ENCODE measurements around the gene SUN1. TPM values are rescaled to one million over a fixed set of nuclear protein-coding genes. Genes with fewer than 3 reads are reported as not detected.
A peak's percentile ranks its signal among the peaks of the same experiment; 100 is the strongest.
"Not testable (repeated sequence)": the region's sequence is repeated elsewhere in the genome, so short reads cannot be mapped to it uniquely, and the experiment has no call there.

Gene SUN1
- total RNA-seq, 1 donor from 2014 or later = 186 TPM

GRCh38 chr7:846958-847650, 14.8 kb downstream of the SUN1 start:
- DNase-seq; ATAC-seq; intact Hi-C loops (cut with micrococcal nuclease): not testable (repeated sequence)

- DNase-seq; ATAC-seq; intact Hi-C loops (cut with micrococcal nuclease): not testable (repeated sequence)
Measured at GRCh38 chr7:847728-848127, 15.5 kb downstream of the SUN1 start.

DNA sequence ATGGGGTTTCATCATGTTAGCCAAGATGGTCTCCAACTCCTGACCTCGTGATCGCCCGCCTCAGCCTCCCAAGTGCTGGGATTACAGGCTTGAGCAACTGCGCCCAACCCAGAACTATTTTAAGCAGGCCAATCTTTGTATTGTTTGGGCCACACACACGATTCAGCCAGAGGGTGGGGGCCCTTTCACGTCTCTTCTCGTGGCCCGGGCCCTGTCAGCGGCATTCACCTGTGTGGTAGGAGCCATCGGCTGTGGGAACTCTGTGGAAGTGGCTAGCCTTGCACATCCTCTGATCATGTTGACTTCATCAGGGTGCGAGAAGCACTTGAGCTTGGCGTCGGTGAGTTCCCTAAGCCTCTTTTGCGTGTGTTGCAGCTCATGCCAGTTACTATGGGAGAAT, 16.9 kb downstream of the SUN1 start:
- intact Hi-C loops (cut with micrococcal nuclease) = no loop called here

GRCh38 chr7:849781-850180, 17.5 kb downstream of the SUN1 start:
- intact Hi-C loops (cut with micrococcal nuclease) = no loop called here
- ATAC-seq = no peak
- DNase-seq = no peak

More for the DNA sequence above, 16.9 kb downstream of the SUN1 start:
- ATAC-seq = no peak
- no peak for DNase-seq

DNA sequence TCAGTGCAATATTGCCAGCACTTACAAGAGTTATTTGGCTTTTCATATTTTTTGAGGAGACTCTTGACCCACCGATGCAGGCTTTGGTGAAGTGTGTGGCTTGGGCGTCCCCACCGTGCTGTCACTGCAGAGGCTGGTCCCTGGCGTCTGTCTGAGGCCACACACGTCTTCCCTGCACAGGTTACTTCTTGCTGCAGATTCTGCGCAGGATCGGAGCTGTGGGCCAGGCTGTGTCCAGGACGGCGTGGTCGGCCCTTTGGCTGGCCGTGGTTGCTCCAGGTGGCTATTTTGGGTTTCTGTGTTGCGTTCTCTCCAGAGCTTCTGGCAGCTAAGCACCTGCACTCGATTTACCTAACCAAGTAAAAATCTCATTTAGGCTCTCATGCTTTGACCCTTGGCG, 18.9 kb downstream of the SUN1 start:
- peak; percentile 61 for ATAC-seq
- DNase-seq = no peak

GRCh38 chr7:853366-854117, 21.3 kb downstream of the SUN1 start:
- DNase-seq (no peak), ATAC-seq (no peak)
- intact Hi-C loops (cut with micrococcal nuclease) = no loop called here

More for the DNA sequence above, 18.9 kb downstream of the SUN1 start:
- intact Hi-C loops (cut with micrococcal nuclease) = no loop called here

- no peak for DNase-seq
- intact Hi-C loops (cut with micrococcal nuclease) = no loop called here
Measured at GRCh38 chr7:854118-854775, 22.0 kb downstream of the SUN1 start.

GRCh38 chr7:855686-856369, 23.6 kb downstream of the SUN1 start:
- intact Hi-C loops (cut with micrococcal nuclease) = no loop called here
- no peak for DNase-seq
- no peak for ATAC-seq

More at GRCh38 chr7:854118-854775, 22.0 kb downstream of the SUN1 start:
- ATAC-seq = no peak

DNA sequence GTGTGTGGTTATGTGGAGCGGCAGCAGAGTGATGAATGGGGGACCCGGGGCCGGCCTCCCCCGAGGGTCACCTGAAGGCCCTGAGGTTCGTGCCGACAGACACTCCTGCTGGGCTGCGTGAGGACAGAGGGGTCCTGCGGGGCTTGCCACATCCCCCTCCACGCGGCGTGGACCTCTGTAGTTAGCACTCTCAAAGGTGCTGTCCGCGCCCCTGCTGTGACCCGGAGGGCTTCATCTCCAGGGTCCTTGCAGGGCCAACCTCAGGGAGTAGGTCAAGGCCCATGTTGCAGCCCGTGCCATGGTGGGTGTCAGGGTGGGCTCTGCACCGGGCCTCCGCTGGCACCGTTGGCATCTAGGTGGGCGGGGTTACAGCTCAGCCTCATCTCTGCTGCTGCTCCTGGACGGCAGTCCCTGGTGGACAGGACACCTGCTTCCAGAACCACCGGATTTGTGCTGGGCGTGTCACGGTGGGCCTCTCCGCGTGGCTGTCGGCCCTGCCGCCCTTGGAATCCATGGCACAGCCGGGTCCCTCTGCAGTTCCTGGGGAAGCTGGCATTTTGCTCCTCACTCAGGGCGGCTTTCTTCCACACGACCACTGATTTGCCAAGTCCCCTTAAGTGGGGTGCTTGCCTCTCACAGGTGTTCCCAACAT, 24.3 kb downstream of the SUN1 start:
- ATAC-seq = no peak
- DNase-seq = no peak
- intact Hi-C loops (cut with micrococcal nuclease) = no loop called here

DNA sequence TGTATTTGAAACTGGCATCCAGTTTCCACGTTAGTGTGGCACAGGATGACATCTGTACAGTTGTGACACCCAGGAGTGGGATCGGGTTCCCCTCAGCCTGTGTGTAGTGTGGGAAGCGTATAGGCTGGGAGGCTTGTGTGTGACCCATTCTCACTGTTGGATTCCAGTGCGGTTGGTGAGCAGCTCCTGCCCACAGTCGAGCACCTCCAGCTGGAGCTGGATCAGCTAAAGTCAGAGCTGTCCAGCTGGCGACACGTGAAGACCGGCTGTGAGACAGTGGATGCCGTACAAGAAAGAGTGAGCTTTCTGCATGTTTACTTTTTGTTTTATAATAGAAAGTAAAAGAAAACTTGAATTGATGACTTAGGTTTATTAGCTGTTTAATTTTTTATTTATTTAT, 25.4 kb downstream of the SUN1 start:
- ATAC-seq = no peak
- intact Hi-C loops (cut with micrococcal nuclease) = no loop called here
- DNase-seq = no peak

DNA sequence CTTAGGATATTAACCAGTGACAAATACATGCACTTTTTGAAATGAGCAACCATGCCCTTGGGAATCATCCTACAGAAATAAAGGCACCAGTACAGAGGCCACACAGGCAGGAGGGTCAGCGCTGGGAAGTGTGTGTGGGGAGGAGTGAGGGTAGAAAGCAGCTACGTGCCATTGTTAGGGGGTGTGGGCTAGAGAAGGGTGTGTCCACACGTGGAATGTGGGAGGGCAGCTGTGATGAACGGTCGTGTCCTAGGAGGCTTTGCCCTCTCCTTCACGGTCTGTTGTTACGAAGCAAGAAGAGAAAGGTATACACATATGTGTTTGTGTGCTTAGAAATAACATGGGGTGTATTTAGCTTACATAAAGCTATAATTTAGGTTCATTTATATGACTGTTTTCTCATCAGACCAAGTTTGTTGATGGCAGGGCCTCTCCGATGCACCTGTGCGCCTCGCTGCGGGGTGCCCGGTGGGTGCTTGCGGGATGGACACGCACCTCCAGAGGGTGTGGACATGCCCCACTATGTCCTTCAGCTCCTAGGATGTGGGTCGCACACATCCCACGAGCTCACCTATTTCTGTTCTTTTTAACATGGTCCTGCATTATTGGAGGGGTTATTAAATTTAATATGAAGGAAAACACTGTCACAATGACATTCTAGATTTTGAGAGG, 27.2 kb downstream of the SUN1 start:
- intact Hi-C loops (cut with micrococcal nuclease) = no loop called here
- DNase-seq = no peak
- no peak for ATAC-seq

- DNase-seq = no peak
- intact Hi-C loops (cut with micrococcal nuclease) = no loop called here
- no peak for ATAC-seq
Measured at GRCh38 chr7:860149-860548, 27.9 kb downstream of the SUN1 start.

DNA sequence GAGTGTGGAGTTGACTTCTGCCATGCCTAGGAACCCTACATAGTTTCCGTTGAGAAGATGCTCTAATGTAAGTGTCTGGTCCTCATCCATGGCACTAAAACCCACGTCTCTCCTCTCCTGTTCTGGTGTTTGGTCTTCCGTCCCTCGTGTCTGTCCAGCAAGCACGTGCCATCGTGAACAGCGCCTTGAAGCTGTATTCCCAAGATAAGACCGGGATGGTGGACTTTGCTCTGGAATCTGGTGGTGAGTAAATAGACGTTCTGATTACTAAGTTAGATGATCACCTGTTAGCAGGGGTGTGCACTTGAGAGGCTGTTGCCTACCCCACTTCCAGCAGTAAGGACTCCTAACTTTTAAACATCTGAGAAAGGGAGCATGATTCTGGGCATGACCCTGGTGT, 28.9 kb downstream of the SUN1 start:
- ATAC-seq = no peak
- intact Hi-C loops (cut with micrococcal nuclease) = no loop called here

DNA sequence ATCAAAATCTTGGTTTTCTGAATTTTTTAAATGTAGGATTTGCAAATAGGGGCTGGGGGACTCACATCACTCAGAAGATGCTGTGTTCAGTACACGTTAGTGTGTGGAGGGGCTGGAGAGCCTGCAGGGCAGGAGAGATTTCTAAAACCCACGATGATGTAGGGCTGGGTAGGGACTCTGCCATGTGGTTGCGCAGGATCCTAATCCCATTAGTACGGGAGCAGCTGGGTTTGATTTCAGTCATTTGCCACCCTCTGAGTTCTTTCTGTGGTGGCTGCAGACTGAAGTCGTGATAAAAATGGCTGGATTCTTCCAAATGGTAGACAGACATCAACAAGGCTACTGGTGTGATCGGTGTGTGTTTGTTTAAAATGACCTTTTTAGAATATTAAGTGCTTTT, 29.9 kb downstream of the SUN1 start:
- intact Hi-C loops (cut with micrococcal nuclease) = no loop called here
- ATAC-seq = no peak

More for the DNA sequence above, 28.9 kb downstream of the SUN1 start:
- no peak for DNase-seq

GRCh38 chr7:863106-863505, 30.8 kb downstream of the SUN1 start:
- intact Hi-C loops (cut with micrococcal nuclease) = no loop called here
- DNase-seq (no peak), ATAC-seq (no peak)

More for the DNA sequence above, 29.9 kb downstream of the SUN1 start:
- DNase-seq = no peak

DNA sequence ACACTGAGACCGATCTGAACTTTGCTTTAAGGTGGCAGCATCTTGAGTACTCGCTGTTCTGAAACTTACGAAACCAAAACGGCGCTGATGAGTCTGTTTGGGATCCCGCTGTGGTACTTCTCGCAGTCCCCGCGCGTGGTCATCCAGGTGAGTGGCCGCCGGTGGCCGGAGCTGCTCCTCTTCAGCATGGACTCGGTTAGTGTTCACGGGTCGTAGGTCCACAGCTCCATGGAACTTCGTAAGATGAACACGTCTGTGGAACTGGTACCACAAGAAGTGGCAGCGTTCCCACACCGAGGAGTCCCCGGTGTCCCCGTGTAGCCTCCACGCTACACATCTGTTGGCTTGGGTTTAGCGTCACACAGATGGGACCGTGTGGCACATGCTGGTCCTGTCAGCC, 33.6 kb downstream of the SUN1 start:
- no peak for DNase-seq
- ATAC-seq = no peak
- intact Hi-C loops (cut with micrococcal nuclease) = no loop called here

DNA sequence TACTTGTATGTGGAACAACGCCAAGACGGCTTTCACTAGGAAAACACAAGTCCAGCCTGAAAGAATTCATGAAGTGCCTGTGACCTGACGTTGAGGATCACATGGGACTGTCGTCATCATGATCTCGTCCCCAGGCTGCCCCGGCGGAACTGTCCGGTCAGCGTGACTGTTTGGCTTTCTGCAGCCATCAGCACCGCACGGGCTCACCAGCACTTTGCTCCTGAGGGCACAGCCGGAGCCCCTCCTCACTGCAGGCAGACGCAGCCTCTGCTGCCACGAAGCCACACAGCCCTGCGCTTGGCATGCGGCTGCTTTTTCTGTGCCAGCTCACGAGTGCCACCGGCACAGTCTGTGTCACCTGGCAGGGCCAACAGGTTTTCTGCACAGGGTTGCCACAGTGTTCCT, 34.7 kb downstream of the SUN1 start:
- intact Hi-C loops (cut with micrococcal nuclease) = no loop called here
- DNase-seq (peak; percentile 86), ATAC-seq (peak; percentile 88)

DNA sequence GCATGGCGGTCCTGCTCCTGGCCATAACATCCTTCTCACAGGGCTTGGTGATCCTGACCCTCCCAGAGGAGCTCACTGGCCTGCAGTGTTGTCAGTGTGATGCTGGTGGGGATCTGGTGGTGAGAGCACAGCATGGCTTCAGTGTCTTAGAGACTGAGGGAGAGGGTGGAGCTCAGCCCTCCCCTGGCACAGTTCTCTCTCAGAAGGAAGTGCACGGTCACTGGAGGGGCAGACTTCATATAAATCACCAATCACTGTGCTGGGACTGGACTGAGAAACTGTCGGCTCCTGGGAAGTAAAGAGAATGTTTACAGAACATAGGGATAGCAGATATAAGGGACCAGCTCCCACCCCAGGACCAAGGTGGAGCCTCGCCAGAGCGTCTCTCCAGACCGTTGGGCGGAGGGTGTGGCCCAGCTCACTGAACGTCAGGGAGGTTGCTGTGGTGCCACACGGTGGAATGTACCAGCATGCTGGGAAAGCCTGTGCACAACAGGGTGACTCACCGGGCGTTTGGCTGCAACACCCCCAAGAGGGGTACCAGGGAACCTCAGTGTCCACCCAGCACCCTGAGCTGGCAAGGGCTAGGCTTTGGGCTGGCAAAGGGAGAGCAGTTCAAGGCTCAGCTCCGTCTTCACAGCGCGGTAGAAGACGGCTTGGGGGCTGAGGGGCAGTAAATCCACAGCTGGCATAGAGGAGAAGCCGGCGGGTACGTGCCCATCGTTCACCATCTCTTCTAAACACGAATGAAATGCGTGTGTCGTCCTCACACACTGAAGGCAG, 35.3 kb downstream of the SUN1 start:
- intact Hi-C loops (cut with micrococcal nuclease) = no loop called here
- peak; percentile 78 for ATAC-seq
- DNase-seq = peak; percentile 69

Measured in left ventricle myocardium superior (tissue), 1 donor.